Hematopoietic multipotent progenitor cell (in vitro differentiated cells): Measurements from ENCODE around the gene NOTO. TPM values are rescaled to one million over a fixed set of nuclear protein-coding genes. Genes with fewer than 3 reads are reported as not detected.
A peak's percentile ranks its signal among the peaks of the same experiment; 100 is the strongest.

ENCODE experiments used
- DNase-seq, 3 donors: peaks; one replicate each; pipeline ENCODE4 v3.0.0-alpha.2; 2011 to 2015; ENCODE audit warnings: low read depth in 2 of 3, low spot score in 2 of 3
- total RNA-seq: library from RNA; depleted of rRNA; stranded (reverse); fragments of >200 nt; gene quantifications from one replicate; pipeline ENCODE4 v1.2.3, GENCODE V29; 2012

The NOTO gene
- total RNA-seq, 1 donor: not detected

DNA sequence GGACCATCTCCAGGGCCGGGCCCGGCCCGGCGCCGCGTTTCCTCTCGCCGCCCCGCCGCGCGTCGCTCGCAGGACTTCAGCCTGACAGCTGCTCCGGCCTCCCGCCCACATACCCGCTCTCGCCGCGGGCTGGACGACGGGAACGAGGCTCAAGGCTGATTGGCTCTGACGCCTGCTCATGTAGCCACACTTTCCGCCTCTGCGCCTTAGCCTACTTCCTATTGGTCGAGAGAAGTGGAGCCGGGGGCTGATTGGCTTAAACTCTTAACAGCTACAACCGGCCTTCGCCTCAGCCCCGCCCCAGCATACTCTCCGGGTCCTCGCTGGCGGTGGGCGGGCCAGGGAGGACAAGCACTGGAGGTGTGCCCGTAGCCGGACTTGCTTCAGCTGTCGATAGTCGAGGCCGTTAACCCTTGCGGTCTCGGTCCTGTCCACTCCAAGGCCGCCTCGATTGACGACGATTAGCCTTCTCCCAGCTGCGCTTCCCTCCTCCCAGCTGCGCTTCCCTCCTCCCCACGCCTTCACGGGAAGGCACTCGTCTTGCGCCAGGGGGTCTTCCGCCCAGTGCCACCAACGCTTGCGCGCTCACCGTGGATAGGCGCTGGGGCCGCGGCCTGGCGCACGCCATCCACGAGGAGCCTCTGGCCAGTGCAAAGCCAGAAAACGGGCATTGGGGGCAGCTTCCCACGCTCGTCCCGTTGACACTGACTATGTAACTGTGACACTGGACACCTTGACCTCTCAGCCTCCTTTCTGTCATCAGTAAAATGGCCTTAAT, 31.0 kb downstream of the NOTO start, which contains the start of gene PRADC1:
PRADC1 (minus strand) TSS at position 86 of the 778 bp plus-strand sequence; CDS start at position 7, 79 bp downstream.
- peak; percentile 81 to 99 (median 98) for DNase-seq

DNA sequence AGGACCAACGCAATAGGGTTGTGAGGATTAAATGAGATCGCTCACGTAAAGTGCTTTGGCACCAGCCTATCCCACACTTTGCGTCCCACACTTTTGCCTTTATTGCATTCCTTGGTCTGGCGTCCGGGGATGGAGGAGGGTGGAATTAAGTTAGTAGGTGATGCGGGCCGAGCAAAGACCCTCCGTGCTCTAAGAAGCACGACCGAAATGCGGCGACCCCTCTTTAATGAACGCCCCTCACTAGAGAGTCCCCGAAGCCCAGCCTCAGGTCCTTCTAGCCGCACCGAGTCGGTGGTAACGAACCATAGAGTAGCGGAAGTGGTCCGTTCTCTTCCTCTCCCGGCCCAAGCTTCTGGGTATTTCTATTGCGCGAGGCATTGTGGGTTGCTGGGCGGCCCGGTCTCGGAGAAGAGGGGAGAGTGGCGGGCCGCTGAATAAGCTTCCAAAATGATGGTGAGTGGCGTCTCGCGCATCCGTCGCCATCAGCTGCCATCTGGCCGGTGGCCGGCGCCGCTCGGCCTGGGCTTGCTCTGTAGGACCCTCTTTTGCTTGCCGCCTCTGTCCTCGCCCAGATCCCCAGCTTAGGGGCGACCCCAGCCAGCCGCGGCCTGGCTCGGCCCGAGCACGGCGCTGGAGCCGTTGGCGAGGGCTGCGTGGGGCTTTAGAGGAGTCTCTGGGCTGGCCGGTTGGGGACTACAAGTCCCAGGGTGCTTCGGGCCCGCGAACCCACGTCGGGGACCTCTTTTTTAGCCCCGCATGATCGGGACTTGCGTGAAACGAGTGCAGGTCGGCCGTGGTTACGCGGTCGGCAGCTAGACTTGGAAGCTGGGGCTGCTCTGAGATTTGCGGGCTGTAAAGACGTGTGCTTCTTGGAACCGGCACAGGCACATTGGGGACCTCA, 31.8 kb downstream of the NOTO start, which contains the start of gene CCT7:
CCT7 (plus strand) TSS at position 377 of the 901 bp plus-strand sequence; CDS start at position 448, 71 bp downstream.
- peak; percentile 74 to 96 (median 90) for DNase-seq

DNA sequence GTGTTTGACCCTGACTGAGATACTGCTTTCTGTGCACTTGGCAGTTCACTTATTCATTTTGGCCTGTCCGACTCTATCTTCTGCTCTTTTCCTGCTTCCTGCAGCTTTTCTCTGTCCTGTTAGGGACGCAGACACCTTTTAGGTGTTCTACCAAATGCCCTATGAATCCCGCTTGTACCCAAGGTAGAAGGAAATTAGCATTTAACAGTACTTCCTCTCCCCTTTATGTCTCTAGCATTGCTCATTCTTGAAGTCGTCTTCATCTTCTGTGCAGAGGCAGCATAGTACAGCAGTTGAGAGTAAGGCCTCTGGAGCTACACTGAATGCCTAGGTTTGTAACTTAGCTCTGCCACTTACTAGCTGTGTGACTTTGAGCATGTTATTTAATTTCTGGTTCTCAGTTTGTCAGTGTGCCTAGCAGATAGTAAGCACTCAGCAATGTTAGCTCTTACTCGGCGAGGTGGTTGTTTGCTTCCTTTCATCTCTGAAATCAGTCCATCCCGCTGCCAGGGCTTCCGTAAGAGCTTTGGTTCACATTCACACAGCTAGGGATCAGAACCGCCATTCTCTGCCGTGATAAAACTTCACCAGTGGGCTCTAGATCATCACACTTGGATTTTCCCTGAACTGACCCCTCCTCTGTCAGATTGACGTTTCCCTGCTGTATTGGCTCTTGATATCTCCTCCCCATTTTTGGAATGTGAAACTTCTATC, 33.1 kb downstream of the NOTO start:
- DNase-seq: no peak

DNA sequence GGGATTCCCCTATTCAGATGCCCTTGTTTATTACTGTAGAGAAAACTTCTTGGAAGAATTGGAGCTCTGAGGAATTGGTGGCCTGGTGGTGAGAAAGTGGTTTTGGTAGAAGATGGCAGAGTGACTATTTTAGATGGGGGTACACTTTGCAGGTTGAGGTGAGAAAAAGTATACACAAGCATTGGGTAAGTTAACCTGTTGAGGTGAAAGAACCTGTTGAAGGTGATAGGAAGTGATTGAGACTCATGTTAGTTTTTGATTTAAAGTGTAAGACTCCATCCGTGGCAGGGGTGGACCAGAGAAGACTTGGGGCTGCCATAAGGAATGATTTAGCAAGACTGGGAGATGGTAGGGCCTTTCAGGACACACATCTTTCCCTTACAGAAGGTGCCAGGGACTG, 34.8 kb downstream of the NOTO start:
- no peak for DNase-seq

DNA sequence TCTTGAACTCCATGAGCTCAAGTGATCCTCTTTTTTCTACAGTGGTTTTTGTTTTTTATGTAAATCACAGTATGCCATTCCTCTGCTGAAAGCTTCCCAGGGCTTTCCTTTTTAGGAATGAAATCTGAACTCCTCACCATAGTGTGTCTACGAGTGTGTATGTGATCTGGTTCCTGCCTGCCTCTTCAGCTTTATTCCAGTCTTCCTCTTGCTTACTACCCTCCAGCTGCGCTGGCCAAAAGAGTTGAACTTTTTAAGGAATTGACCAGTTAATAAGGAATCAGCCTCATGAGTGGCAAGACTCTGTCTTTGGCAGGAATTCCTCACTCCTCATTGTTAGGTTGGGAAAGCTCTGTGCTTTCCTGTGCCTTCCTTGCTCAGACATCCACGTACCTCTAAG, 35.8 kb downstream of the NOTO start:
- no peak for DNase-seq

DNA sequence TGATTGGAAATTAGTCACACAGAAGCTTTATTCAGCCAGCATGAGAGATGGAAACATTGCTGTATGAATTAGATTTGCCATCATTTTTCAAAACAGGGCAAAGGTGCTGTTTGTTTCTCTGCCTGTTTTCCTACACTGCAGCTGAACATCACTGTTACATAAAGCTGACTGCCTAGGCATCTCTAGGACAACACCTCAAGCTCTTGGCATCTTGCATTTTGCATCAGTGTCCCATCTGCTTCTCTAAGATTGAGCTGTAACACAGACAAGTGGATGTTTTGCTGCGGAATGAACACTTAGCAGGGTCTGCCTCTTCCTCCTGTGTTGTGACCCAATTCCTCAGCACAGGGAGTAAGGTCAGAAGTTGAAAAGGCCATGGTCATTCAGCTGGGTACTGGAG, 36.6 kb downstream of the NOTO start:
- no peak for DNase-seq

DNA sequence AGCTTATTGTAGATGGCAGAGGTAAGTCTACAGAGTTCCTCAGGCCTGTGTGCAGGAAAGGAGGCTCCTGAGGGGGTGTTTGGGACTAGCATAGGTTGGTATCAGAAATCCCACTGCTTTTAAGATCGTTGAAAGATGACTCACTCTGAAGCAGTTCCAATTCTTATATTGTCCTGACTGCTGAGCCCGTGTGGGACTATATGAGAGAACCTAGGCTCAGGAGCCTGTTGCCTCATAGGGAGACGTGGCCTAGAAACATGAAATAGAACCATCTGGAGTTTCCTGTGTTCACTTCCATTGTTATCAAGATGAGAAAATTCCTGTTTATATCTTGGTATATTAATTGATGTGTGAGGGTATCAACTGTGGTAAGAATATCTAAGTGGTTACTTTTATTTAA, 37.4 kb downstream of the NOTO start:
- no peak for DNase-seq

DNA sequence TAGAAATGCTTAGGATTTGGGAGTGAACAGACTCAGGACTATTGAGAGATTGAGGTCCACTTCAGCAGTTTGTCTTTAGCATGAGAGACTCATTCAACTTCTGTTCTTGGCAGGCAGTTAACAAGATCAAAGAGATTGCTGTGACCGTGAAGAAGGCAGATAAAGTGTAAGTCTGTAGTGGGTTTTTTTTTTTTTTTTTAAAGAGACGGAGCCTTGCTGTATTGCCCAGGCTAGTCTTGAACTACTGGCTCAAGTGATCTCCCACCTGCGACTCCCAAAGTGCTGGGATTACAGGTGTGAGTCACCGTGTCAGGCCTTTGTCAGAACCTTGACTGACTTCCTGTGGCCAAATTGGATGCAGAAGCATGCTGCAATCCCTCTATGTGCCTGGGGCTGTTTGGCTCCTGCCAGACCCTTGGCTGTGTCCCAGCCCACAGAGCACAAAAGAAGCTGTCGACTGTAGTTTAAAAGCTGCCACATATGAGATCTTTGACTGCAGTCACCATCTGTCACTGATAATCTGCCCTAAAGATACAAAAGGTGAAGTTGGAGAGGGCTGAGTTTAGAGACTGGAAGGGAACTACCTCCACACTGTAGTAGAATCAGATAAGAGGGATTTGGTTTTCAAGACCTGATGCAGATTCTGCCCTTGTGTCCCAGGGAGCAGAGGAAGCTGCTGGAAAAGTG, 41.7 kb downstream of the NOTO start:
- no peak for DNase-seq

DNA sequence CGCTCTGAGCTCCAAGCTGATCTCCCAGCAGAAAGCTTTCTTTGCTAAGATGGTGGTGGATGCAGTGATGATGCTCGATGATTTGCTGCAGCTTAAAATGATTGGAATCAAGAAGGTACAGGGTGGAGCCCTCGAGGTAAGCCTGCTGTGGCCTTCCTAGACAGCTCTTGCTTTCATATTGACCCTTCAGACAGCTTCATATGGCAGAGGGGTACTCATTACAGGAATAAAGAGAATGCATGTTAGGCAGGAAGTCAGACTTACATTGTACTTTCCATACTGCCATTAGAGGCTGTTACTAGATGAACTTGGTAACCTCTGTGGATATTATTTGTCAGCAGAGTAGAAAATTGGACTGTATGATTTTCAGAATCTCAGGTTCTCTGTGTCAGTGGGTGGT, 42.2 kb downstream of the NOTO start:
- DNase-seq: no peak

DNA sequence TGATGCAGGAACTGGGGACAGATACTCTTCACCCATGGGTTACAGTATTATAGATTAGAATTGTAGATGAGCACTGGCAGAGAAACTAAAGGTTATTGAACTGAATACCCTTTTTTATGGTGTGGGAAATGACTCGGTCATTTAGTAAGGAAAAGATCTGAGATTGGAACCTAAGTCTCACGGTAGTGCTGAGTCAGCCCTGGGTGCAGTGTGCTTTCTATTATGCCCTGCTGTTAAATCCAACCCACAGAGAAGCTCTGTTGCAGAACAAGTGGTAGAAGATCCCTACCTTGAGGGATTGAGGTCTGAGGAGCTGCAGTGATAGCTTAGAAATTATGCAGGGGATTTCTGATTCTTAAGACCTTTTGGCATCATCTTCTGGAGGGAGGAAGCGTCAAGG, 44.5 kb downstream of the NOTO start:
- DNase-seq: no peak

DNA sequence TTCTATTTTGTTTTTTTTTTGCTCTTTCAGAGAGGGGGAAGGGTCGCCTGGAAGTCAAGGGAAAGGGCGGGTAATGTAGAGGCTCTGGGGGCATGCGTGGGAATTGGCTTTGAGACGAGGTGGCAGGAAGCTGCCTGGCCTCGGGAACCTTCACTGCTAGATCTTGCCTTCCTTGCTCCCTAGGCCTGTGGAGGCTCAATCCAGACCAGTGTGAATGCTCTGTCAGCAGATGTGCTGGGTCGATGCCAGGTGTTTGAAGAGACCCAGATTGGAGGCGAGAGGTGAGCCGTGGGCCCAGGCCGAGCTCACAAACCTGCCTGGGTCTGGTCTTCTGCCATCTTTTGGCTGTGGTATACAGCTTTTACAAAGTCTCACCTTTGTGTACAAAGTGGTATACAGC, 47.3 kb downstream of the NOTO start:
- DNase-seq: no peak

DNA sequence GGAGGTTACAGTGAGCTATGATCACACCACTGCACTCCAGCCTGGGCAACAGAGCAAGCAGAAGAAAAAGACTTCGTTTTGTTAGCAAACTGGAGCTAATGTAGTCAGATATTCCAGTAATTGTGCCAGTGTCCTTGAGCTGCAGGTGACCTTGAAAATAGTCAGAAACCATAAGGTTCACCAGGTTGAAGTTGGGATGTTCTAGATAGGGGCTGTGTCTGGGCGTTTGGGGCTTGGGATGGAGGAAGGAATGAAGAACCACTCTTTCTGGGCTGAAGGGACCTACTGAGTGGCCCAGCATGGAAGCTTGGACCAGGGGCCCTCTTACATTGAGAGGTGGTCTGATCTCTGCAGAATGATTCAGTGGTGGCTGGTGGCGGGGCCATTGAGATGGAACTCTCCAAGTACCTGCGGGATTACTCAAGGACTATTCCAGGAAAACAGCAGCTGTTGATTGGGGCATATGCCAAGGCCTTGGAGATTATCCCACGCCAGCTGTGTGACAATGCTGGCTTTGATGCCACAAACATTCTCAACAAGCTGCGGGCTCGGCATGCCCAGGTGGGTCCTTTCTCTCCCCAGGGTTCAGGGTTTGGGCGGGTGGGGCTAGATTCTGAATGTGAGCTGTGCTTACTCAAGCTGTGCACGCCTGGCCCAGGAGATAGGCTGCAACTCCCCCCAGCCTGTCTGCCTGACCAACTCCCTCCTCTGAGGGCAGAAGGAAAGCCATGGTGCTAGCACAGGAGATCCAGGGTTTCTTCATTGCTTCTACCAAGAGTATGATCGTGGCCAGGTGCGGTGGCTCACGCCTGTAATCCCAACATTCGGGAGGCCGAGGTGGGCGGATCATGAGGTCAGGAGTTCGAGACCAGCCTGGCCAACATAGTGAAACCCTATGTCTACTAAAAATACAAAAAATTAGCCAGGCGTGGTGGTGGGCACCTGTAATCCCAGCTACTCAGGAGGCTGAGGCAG, 48.8 kb downstream of the NOTO start:
- no peak for DNase-seq

DNA sequence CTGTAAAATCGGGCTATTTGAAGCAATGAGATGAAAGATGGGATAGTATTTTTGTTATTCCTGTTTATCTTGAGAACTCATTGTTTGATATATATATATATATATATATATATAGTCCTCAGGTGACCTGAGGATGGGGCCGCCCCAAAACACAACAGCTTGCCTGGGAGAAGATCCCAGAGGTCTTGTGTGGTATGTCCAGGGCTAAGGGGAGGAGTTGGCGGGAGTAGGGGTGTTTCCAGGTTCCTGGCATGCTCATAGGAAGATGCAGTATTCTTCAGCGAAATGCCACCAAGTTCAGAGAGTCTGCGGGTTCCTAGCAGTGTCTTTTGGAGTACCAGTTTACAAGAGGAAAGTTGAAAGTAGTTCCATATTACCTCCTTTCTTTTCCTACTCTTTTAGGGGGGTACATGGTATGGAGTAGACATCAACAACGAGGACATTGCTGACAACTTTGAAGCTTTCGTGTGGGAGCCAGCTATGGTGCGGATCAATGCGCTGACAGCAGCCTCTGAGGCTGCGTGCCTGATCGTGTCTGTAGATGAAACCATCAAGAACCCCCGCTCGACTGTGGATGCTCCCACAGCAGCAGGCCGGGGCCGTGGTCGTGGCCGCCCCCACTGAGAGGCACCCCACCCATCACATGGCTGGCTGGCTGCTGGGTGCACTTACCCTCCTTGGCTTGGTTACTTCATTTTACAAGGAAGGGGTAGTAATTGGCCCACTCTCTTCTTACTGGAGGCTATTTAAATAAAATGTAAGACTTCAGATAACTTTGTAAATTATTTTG, 50.1 kb downstream of the NOTO start:
- DNase-seq: no peak

DNA sequence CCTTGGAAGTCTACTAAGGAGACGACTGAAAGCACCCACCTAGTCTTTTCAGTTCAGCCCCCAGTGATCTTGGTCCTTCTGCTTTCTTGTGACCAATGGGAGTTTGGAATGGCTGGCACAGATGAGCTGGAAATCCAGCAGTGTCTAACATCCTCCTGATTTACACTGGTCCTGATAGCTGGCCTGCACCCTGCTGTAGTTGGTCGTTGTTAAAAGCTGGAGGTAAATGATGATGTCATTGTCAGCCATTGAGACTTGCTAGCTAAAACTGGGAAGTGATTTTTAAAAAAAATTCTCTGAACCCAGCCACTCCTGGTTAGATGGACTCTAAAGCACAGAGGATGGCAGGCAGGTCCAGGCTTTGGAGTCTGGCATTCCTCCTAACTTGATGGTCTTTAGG, 51.0 kb downstream of the NOTO start:
- no peak for DNase-seq

DNA sequence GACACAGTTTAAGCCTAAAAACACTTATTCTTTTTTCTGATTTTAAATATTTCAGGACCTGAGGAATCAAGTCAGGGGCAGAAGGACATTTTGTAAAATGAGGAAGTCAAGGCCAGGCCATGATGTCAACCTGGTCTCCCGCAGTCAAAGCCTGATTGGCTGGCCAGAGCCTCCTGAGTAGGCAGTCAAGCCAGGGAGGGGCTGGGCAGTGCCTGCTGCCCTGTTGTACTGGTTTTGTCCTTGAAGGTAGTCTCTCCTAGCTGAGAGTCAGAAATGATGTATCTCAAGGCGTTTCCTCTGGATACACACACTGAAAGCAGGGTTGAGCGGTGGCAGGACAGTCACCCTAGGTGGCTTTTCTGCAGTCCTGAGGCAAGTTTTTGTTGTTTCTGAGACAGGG, 51.5 kb downstream of the NOTO start:
- DNase-seq: peak in 1 of 3 donors; percentile 11

DNA sequence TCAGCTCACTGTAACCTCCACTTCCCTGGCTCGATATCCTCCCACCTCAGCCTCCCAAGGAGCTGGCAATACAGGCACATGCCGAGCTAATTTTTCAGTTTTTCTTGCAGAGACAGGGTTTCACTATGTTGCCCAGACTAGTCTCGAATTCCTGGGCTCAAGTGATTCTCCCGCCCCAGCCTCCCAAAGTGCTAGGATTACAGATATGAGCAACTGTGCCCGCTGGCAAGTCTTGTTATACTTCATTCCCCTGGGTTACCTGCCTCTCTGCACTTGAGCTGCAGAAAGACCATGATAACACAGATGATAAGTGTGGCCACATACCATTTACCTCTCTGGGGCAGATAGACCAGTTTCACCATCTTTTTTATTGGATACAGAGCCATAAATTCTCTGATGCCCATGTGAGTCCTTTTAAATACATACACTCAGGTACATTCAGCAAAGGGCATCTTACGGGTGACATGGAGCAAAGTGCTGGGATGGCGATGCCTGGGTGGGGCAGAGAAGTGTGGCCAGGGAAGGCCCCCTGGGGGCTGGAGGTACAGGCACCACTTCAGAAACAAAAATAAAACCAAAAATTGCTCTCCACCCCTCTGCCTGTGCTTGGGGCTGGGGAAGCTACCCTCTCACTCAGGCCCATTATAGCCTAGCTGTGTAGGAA, 52.1 kb downstream of the NOTO start:
- DNase-seq: no peak

DNA sequence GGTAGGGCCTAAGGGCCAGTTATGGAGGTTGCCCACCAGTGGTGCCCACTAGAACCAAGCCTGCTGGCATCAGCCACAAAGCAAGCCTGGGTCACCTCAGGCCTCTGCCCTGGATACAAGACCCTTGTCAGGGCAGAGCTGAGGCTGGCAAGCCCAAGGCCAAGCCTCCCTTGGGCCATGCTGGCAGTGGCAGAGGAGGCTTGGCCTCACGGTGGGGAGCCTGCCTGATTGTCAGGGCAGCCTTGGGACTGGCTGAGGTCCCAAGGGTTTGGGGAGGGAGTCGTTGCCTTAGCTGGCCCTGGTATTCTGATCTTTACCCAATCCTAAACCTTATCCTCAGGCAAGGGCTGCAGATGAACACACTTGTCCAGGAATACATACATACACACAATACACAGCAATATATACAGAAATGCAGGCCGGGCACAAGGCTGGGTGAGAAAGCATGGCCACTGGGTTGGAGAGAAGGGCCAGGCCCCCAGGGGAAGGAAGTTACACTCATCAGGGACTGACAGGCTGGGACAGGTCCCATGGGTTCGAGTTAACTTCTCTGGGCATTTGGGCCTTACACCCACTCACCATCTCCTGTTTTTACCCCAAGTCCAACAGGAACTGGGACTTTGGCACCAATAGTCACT, 52.8 kb downstream of the NOTO start:
- DNase-seq: no peak
